Natural killer cell (primary cell): ENCODE measurements around the gene PAK6. TPM values are rescaled to one million over a fixed set of nuclear protein-coding genes. Genes with fewer than 3 reads are reported as not detected.

Experiments used
- ATAC-seq, 3 donors: fragments of 150-1000 bp in 2 of 3; fragments of 200-7000 bp in 1 of 3; cut with Tn5 transposase; 1 replicate in 1 of 3; 2 replicates in 2 of 3; pipeline ENCODE4 v1.10.0; 2021; ENCODE audit warnings: mild to moderate bottlenecking in 2 of 3, moderate library complexity in 2 of 3
- DNase-seq, 2 donors: peaks; one replicate each; pipeline versions ENCODE4 v3.0.0 to v3.0.0-alpha.2; 2013 to 2021; ENCODE audit warnings: mixed read lengths in 1 of 2
- H3K27ac ChIP-seq: one replicate; pipeline ENCODE4 v1.5.1; 2013; ENCODE audit warnings: mild to moderate bottlenecking, low read length
- H3K27me3 ChIP-seq: one replicate; pipeline ENCODE4 v1.6.1; 2013; ENCODE audit warnings: low read length; ENCODE audit not compliant: control insufficient read depth, insufficient read depth
- H3K36me3 ChIP-seq: one replicate; pipeline ENCODE4 v1.6.1; 2013; ENCODE audit warnings: low read length; ENCODE audit not compliant: control insufficient read depth, insufficient read depth
- H3K4me1 ChIP-seq: one replicate; pipeline ENCODE4 v1.6.1; 2013; ENCODE audit warnings: low read length; ENCODE audit not compliant: control insufficient read depth, insufficient read depth
- H3K4me3 ChIP-seq: one replicate; pipeline ENCODE4 v1.5.1; 2013; ENCODE audit warnings: low read length
- H3K9me3 ChIP-seq: one replicate; pipeline ENCODE4 v1.6.1; 2013; ENCODE audit warnings: low read length; ENCODE audit not compliant: control insufficient read depth, insufficient read depth
- H3K27ac Mint-ChIP-seq, 2 donors: one replicate each; pipeline ENCODE4 v1.8.0; 2022; ENCODE audit warnings: mild to moderate bottlenecking in 2 of 2, mixed read lengths in 2 of 2, moderate library complexity in 1 of 2
- H3K27me3 Mint-ChIP-seq, 2 donors: one replicate each; pipeline ENCODE4 v1.8.0; 2022; ENCODE audit warnings: low read depth in 2 of 2, mixed read lengths in 2 of 2
- H3K36me3 Mint-ChIP-seq: one replicate; pipeline ENCODE4 v1.8.0; 2022; ENCODE audit warnings: mixed read lengths
- H3K4me1 Mint-ChIP-seq, 2 donors: one replicate each; pipeline ENCODE4 v1.8.0; 2022; ENCODE audit warnings: mixed read lengths in 2 of 2
- H3K4me3 Mint-ChIP-seq: one replicate; pipeline ENCODE4 v1.8.0; 2022; ENCODE audit warnings: mild to moderate bottlenecking, moderate library complexity, mixed read lengths
- H3K9me3 Mint-ChIP-seq, 2 donors: one replicate each; pipeline ENCODE4 v1.8.0; 2022; ENCODE audit warnings: mixed read lengths in 2 of 2
- WGBS: methylation state at CpG from one replicate; pipeline ENCODE4 v1.1.7; 2013; ENCODE audit warnings: missing lambda C conversion rate; ENCODE audit not compliant: insufficient coverage; 5-methylcytosine and 5-hydroxymethylcytosine counted together
- intact Hi-C: fragments of 100-400 bp; cut with micrococcal nuclease; formaldehyde crosslinking; loops from one replicate; pipeline ENCODE4 v1.14.2; 2022
- total RNA-seq, 4 donors: library from RNA; stranded (reverse); fragments of 120-200 nt in 1 of 4; gene quantifications; one replicate each; pipeline versions ENCODE4 v1.2.3 to v1.2.4, GENCODE V29; 2013 to 2022
- TF ChIP-seq, protein P1 (sequence below): fragments of 200-600 bp; IDR thresholded peaks from one replicate; pipeline ENCODE4 v1.8.0; 2022; ENCODE audit warnings: antibody characterized with exemption

PAK6 gene
- total RNA-seq, 3 donors from 2014 or later (not counting 1 experiment from before 2014, with no cell fraction given) = 7.6 to 10.9 (median 7.9) TPM

DNA sequence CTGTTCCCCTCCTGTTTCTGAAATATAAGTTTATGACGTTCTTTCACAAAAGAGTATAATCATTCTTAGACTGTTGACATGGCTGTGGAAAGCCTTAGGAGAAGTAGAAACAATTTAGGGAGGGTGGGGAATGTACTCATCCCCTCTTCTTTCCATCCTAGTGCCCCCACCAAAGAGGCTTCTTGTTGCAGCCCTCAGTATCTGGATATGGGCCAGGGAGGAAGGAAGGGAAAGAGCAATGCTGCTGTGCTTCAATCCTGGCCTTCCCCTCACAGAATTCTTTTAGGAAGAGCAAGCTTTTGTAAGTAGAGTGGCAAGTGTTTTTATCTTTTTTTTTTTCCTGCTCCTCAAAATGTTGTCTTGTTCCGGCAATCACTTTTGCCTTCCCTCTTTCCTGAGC, 86.3 kb downstream of the PAK6 start:
- H3K4me1 ChIP-seq = peaks cover 24% of the 10 kb centered on the region
- DNase-seq = no peak
- Mint-ChIP-seq H3K4me1 (peaks cover 44 to 58% of the 10 kb centered on the region in 2 donors), H3K27me3 (peaks cover 0 to 2% of the 10 kb centered on the region in 2 donors), H3K36me3 (no peaks in the 10 kb centered on the region), H3K27ac (peak overlapping the region; percentile 33 to 53), H3K9me3 (no peaks in the 10 kb centered on the region), H3K4me3 (peak overlapping the region; percentile 83)
- H3K27ac ChIP-seq = no peak overlapping the region
- no peaks in the 10 kb centered on the region for H3K27me3 ChIP-seq
- no peak for ATAC-seq
- 90% methylated on average over 1 of the region's 2 CpGs for WGBS
- H3K4me3 ChIP-seq = no peak overlapping the region
- intact Hi-C loops = loop anchor here (2.0 kb wide), 1 partner anchor 14 kb away; no protein-coding TSS in a partner anchor
- H3K36me3 ChIP-seq = no peaks in the 10 kb centered on the region
- TF ChIP-seq, protein P1, sequence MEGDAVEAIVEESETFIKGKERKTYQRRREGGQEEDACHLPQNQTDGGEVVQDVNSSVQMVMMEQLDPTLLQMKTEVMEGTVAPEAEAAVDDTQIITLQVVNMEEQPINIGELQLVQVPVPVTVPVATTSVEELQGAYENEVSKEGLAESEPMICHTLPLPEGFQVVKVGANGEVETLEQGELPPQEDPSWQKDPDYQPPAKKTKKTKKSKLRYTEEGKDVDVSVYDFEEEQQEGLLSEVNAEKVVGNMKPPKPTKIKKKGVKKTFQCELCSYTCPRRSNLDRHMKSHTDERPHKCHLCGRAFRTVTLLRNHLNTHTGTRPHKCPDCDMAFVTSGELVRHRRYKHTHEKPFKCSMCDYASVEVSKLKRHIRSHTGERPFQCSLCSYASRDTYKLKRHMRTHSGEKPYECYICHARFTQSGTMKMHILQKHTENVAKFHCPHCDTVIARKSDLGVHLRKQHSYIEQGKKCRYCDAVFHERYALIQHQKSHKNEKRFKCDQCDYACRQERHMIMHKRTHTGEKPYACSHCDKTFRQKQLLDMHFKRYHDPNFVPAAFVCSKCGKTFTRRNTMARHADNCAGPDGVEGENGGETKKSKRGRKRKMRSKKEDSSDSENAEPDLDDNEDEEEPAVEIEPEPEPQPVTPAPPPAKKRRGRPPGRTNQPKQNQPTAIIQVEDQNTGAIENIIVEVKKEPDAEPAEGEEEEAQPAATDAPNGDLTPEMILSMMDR = no peak
- H3K9me3 ChIP-seq = no peaks in the 10 kb centered on the region

DNA sequence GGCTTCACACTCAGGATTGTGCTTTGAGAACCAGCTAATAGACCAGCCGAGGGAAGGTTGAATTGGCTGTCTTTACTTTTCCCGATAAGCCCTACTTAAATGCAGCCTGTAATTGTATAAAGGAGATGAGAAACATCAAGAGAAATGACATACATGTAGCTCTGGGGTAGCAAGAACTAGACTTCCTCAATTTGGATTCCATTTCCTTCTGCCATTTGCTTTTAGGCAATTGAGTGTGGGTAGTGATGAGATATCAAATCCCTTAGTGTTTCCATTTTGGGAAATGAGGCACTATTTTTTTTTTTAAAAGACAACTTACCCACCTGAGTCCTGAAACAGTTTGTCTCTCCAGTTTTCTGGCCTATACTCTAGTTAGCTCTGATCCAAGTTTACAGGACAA, 86.8 kb downstream of the PAK6 start:
- H3K27me3 ChIP-seq = no peaks in the 10 kb centered on the region
- no peak overlapping the region for H3K27ac Mint-ChIP-seq
- no peaks in the 10 kb centered on the region for H3K36me3 ChIP-seq
- DNase-seq (no peak), ATAC-seq (no peak)
- intact Hi-C loops = loop anchor here (2.0 kb wide), 1 partner anchor 13 kb away; no protein-coding TSS in a partner anchor
- H3K4me1 ChIP-seq = peaks cover 25% of the 10 kb centered on the region
- no peak overlapping the region for H3K27ac ChIP-seq
- TF ChIP-seq, protein P1 = no peak
- H3K9me3 ChIP-seq = no peaks in the 10 kb centered on the region
- no peak overlapping the region for H3K4me3 ChIP-seq
- H3K4me1 Mint-ChIP-seq = peaks cover 43 to 58% of the 10 kb centered on the region in 2 donors
- H3K9me3 Mint-ChIP-seq = no peaks in the 10 kb centered on the region
- no peak overlapping the region for H3K4me3 Mint-ChIP-seq
- H3K36me3 Mint-ChIP-seq = no peaks in the 10 kb centered on the region
- WGBS = 100% methylated on average over 2 of the region's 2 CpGs
- H3K27me3 Mint-ChIP-seq = peaks cover 0 to 2% of the 10 kb centered on the region in 2 donors

Other genes starting within 250 kb of the PAK6 start
- gene SRP14, start 199.9 kb upstream of the PAK6 start, total RNA-seq = 100 to 1,000 TPM; 126 to 143 (median 127) TPM
- 10 to 100 TPM in 1 of 3 donors, 1 to 10 TPM in 2; 7.6 to 10.5 (median 9.8) TPM for gene BMF, start 130.2 kb upstream of the PAK6 start, total RNA-seq
- 1 to 10 TPM in 2 of 3 donors, under 1 TPM in 1; 0.75 to 2.4 (median 1.9) TPM for gene BUB1B, start 78.0 kb upstream of the PAK6 start, total RNA-seq
- gene ANKRD63, start 44.0 kb downstream of the PAK6 start, total RNA-seq = not detected
- gene PLCB2, start 68.9 kb downstream of the PAK6 start, total RNA-seq = 100 to 1,000 TPM; 345 to 440 (median 432) TPM
- 10 to 100 TPM; 14.0 to 21.7 (median 15.1) TPM for gene INAFM2, start 84.6 kb downstream of the PAK6 start, total RNA-seq
- 1 to 10 TPM; 4.4 to 5.3 (median 4.7) TPM for gene CCDC9B, start 101.9 kb downstream of the PAK6 start, total RNA-seq
- not detected for gene PHGR1, start 112.0 kb downstream of the PAK6 start, total RNA-seq
- 1 to 10 TPM in 1 of 3 donors, under 1 TPM in 2; 0.20 to 1.0 (median 0.26) TPM for gene DISP2, start 119.2 kb downstream of the PAK6 start, total RNA-seq
- gene KNSTRN, start 143.7 kb downstream of the PAK6 start, total RNA-seq = 1 to 10 TPM; 5.4 to 7.6 (median 5.6) TPM
- 10 to 100 TPM; 56.2 to 76.8 (median 67.3) TPM for gene IVD, start 166.7 kb downstream of the PAK6 start, total RNA-seq
- 10 to 100 TPM; 29.4 to 48.9 (median 41.8) TPM for gene BAHD1, start 201.9 kb downstream of the PAK6 start, total RNA-seq
- gene CHST14, start 231.9 kb downstream of the PAK6 start, total RNA-seq = 10 to 100 TPM in 2 of 3 donors, 1 to 10 TPM in 1; 9.8 to 16.7 (median 12.9) TPM